Kidney epithelial cell (primary cell): Measurements from ENCODE around the gene MCU. TPM values are rescaled to one million over a fixed set of nuclear protein-coding genes. Genes with fewer than 3 reads are reported as not detected.

Source experiments
- DNase-seq: peaks from one replicate; pipeline ENCODE4 v3.0.0-alpha.2; 2010; ENCODE audit warnings: low read depth
- H3K27me3 ChIP-seq: 2 replicates; pipeline ENCODE4 v1.6.0; 2011; ENCODE audit warnings: low read length; ENCODE audit not compliant: control insufficient read depth, insufficient read depth
- H3K36me3 ChIP-seq: 2 replicates; pipeline ENCODE4 v1.5.1; 2011; ENCODE audit warnings: low read length; ENCODE audit not compliant: control insufficient read depth, insufficient read depth
- H3K4me3 ChIP-seq: 2 replicates; pipeline ENCODE4 v1.5.1; 2011; ENCODE audit warnings: low read depth, mild to moderate bottlenecking, control low read depth, low read length
- CTCF ChIP-seq: IDR thresholded peaks from 2 replicates; pipeline ENCODE4 v1.5.1; 2011; ENCODE audit warnings: mild to moderate bottlenecking, moderate library complexity, low read length, control low read depth, inconsistent platforms; ENCODE audit not compliant: insufficient read depth, poor library complexity, severe bottlenecking
- total RNA-seq: library from RNA; depleted of rRNA; stranded (reverse); fragments of >200 nt; gene quantifications from 2 replicates; pipeline ENCODE4 v1.2.3, GENCODE V29; 2015

Gene MCU
- total RNA-seq, 1 donor from 2014 or later = 15.4 TPM

GRCh38 chr10:72881291-72881690, 189.3 kb downstream of the MCU start:
- Histone ChIP-seq H3K27me3 (no peaks in the 10 kb centered on the region), H3K36me3 (no peaks in the 10 kb centered on the region), H3K4me3 (no peak overlapping the region)
- TF ChIP-seq CTCF = no peak
- DNase-seq = no peak

- H3K27me3 ChIP-seq = no peaks in the 10 kb centered on the region
- no peaks in the 10 kb centered on the region for H3K36me3 ChIP-seq
- TF ChIP-seq CTCF = no peak
- no peak overlapping the region for H3K4me3 ChIP-seq
- DNase-seq = no peak
Observed at GRCh38 chr10:72883861-72884260, 191.9 kb downstream of the MCU start.

DNA sequence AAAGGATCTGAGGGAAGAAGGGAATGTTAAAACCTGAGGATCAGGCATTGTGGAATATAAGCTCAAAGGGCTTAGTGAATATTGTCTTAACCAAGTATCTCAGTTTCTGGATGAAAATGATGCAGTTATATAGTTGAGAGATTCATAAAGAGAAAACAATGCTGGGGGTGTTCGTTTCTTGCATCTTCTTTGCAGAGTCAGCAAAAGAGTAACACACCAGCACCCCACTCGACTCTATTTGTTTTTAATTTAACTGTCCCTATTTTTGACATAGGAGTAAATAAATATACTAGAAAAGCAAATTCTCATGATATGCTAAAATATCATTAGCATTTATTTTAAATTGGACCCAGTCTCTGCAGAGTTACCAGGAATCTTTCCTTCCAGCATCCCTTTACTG, 194.0 kb downstream of the MCU start:
- no peaks in the 10 kb centered on the region for H3K36me3 ChIP-seq
- no peak for TF ChIP-seq CTCF
- no peak overlapping the region for H3K4me3 ChIP-seq
- no peak for DNase-seq
- H3K27me3 ChIP-seq = no peaks in the 10 kb centered on the region

- Histone ChIP-seq H3K4me3 (no peak overlapping the region), H3K27me3 (no peaks in the 10 kb centered on the region), H3K36me3 (no peaks in the 10 kb centered on the region)
- no peak for DNase-seq
- no peak for TF ChIP-seq CTCF
Observed at GRCh38 chr10:72886621-72887020, 194.7 kb downstream of the MCU start.

- DNase-seq = no peak
- Histone ChIP-seq H3K36me3 (no peaks in the 10 kb centered on the region), H3K4me3 (no peak overlapping the region), H3K27me3 (no peaks in the 10 kb centered on the region)
- TF ChIP-seq CTCF = no peak
Observed at GRCh38 chr10:72887043-72887442, 195.1 kb downstream of the MCU start.

DNA sequence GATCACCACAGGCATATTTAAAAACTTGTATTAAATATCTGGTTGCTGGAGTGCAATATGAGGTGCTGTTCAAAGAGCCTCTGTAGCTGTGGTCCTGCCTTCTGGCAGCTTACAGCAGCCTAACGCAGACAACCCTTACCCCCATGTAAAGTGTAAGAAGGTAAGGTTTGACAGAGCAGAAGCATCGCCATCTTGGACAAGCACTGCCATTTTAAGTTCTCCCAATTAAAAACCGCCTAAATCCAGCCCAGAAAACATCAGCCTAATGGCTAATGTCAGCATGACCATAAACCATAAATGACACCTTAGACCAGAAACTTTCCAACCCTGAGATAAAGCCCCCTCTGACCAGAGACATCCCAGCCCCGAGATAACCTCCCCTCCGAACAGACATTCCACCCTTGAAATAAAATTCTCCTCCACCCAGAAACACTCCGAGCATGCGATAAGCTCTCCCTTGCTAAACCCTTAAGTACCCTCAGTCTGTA, 196.3 kb downstream of the MCU start:
- no peak for DNase-seq
- H3K36me3 ChIP-seq = no peaks in the 10 kb centered on the region
- H3K4me3 ChIP-seq = no peak overlapping the region
- TF ChIP-seq CTCF = no peak
- H3K27me3 ChIP-seq = no peaks in the 10 kb centered on the region
